ENCODE results near the gene FGF3.
A peak's percentile ranks its signal among the peaks of the same experiment; 100 is the strongest.

Gene FGF3

DNA sequence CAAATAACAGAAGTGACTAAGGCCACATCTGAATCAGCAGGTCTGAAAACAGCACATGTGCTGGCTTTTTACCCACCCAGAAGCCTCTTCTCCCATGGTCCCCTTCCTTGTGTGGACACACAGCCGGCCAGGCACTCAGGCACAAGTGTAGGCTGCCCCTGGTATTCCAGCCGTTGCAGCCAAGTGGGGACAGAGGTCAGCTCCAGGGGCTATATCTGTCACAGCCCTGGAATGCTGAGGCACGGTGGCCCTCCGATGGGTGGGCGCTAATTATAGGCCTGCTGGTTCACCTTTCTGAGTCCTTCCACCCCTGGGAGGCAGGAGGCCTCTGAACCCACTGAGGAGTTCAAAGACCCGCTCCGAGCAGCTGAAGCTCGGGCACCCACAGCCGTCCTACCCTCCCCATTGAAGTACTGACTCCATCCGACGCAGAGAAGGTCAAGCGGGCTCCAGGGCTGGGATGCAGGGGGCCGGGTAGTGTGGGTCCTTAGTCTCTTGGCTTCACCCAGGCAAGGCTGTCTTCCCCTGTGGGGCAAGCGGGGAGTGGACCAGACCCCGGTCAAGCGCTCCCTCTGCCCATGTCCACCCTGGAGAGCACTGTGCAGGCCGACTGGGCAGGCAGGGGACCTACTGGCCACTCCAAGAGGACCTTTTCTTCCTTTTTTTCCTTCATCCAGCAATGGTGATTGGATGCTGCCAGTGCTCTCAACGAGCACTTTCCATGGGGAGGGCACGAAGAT, 14.3 kb downstream of the FGF3 start:
- no peak for DNase-seq (ENCODE audit: low spot score)

DNA sequence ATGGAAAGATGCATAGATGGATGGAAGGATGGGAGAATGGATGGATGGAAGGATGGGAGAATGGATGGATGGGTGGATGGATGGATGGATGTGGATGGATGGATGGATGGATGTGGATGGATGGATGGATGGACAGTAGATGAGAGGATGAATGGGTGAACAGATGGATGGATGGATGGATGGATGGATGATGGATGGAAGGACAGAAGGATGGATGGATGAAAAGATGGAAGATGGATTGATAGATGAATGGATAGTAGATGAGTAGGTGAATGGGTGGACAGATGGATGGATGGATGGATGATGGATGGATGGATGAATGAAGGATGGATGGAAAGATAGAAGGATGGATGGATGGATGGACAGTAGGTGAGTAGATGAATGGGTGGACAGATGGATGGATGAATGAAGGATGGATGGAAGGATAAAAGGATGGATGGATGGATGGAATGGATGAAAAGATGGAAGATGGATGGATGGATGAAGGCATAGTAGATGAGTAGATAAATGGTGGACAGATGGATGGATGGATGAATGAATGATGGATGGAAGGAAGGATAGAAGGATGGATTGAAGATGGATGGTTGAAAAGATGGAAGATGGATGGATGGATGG, 15.5 kb downstream of the FGF3 start:
- no peak for DNase-seq (ENCODE audit: low spot score)

DNA sequence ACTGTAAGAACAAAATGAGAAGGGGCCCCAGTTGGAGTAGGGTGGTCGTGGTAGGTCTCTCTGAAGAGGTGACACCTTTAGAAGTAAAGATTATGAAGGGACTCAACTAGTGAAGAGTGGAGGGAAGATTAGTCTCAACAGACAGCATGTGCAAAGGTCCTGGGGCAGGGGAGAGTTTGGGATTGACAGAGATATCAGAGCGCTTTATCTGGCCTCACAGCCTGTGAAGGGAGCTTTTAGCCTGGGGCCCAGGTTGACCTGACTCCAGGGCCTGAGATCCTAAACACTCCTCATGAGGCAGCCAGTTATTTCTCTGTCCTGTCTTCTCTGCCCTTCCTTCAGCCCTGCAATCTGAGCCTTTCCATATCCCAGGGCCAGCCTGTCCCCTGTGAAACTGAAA, 16.2 kb downstream of the FGF3 start:
- no peak for DNase-seq (ENCODE audit: low spot score)

DNA sequence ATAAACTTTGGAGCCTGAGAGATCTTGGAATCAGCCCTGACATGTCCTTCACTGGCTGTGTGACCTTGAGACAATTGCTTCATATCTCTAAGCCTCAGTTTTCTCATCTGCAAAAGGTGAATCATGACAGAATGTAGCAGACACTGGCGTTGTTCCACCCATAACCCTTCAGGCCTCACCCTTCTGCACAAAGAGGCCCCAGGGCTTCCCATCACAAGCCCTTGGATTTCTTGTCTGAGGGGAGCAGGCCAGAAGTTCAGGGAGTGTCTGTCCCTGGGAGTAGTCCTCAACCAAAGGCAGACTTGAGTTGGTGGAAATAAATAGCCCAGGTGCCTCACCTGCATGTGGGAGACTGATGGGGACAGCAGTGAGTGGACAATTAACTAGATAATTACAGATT, 16.6 kb downstream of the FGF3 start:
- DNase-seq (ENCODE audit: low spot score) = no peak

DNA sequence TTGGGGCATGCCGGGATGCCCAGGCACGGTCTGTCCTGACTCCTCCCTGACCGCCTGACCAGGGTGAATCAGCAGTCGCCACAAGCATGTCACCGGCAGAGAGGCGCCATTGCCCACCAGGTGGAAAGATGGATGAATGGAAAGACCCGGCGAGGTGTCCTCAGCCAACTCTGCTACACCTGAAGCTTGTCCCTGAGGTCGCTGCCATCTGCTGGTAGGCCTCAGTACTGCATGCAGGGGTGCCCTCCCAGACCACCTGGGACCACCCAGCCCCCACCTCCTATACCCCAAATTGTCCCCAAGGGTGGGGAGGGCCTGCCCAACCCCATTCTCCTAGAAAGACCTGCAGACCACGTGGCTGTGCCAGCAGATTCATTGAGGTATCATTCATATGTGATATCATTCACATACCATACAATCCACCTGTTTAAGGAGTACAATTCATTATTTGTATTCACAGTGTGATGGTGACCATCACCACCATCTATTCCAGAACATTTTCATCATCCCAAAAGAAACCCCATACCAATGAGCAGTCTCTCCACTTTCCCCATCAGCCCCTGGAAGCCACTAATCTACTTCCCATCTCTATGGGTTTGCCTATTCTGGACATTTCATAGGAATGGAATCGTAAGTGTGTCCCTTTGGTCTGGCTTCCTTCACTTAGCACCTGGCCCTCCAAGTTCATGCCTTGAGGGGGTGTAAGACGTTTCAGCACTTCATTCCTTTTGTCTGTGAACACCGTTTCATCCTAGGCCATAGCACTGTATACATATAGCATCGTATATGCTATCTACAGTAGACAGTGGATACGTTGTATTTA, 17.5 kb downstream of the FGF3 start:
- peak; percentile 90 for DNase-seq (ENCODE audit: low spot score)

DNA sequence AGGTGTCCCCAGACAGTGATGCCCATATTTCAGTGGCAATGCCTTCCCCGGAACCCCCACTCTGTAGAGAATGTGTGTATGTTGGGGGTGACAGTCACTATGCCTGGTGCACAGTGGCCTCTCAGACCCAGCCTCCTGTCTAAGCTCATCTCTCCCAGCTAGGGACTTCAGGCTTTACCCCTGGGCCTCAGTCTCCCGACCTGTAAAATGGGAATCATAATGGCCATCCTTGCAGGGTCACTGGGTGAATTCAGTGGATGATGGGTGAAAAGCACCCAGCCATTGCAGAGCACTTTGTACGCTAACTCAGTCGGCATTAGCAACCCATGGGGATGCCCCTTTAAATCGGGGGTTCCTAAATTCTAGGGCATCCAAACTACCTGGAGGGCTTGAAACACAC, 18.9 kb downstream of the FGF3 start:
- no peak for DNase-seq (ENCODE audit: low spot score)

DNA sequence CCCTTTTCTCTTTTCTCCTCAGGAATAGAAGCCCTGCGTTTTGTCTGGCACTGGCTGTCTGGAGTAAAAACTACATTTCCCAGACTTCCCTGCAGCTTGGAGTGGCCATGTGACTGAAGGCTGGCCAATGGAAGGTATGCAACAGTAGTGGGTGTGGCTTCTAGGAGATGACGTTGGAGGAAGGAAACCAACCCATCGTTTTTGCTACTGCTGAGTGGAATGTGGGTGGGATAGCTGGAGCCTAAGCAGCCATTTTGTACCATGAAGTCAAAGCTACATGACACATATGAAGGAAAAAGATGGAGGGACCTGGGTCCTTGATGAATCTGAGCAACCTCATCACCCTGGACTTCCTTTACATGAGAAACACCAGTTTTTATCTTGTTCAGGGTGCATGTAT, 19.6 kb downstream of the FGF3 start:
- no peak for DNase-seq (ENCODE audit: low spot score)

DNA sequence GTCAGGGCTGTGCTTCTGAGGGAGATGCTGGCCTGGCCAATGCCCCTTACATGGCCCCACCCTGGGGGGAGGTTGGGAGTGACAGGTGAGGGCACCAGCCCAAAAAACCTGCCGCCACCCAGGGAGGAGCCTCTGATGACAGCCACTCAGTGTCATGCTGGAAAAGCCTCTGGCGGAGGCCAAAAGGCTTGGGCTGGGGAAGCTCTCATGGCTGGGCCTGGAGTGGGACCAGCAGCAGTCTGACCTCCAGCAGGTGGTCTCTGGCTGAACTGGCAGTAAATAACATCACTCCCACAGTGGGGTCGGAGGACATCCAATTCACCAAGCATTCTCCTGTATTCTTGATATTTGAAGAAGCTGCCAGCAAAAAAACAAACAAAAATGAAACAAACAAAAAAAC, 20.1 kb downstream of the FGF3 start:
- DNase-seq (ENCODE audit: low spot score) = no peak

DNA sequence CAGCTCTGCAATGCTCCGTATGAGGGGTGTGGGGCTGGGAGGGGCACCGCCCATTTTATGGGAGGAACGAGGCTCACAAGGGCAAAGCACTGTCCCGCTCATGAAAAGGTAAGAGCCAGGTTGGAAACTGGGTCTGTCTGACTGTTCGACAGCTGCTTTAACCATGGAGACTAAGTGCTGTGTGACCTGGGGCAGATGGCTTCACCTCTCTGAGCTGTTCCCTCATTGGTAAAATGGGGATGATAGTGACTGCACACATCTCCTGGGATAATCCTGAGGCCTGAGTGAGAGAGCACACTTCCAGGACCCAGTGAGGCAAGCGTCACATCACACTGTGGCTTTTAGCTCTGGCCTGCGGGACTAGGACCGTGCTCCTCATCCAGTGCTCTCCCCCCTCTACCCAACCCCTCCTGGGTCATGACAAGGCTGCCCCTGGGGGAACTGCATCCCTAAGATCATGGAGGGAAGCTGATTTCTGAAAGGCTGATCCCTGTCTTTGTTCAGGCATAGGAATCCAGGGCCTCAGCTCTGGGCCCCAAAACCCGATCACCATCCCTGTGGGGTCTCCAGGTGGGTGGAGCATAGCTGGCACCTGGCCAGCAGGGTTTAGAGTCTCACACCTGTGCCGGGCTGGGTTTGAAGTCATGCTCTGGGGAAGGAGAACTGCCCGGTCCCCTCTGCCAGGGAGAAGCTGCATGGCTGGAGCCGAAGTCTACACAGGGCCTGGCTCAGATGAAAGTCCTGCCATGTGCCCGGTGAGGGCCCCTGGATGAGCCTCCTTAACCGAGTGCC, 21.3 kb downstream of the FGF3 start:
- no peak for DNase-seq (ENCODE audit: low spot score)

DNA sequence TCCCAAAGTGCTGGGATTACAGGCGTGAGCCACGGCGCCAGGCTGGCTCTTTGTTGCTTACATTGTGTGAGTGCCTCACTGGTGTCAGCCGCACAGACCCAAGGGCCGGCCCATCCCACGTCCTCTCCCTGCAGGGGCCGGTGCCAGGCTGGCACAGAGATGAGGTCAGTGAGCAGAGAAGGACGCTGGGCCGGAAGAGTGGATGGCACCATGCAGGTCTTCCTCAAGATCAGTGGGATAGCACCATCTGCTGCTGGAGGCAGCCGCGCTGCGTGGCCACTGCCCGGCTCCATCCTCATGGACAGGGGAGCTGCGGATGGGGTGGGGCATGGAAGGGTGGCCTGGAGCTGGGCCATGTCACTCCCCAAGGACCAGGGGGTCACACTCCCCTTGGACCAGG, 22.1 kb downstream of the FGF3 start:
- DNase-seq (ENCODE audit: low spot score) = no peak

DNA sequence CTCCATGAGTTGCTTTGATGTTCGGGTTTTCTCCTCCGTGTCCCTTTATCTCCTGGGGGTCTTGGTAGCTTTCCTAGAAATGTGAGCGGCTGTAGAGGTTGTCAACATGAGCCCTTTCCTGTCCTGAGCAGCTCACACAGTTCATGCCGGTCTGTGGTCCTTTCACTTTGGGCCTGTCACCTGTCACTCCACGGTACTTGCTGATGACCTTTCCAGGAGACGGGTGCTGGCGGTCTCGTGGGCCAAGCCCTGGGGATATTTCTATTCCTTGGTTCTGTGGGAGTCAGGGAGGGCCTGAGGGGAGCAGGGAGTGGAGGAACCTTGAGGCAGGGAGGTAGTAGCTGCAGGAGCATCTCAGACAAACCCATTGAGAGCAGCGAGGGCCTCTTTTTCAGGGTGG, 23.2 kb downstream of the FGF3 start:
- no peak for DNase-seq (ENCODE audit: low spot score)

DNA sequence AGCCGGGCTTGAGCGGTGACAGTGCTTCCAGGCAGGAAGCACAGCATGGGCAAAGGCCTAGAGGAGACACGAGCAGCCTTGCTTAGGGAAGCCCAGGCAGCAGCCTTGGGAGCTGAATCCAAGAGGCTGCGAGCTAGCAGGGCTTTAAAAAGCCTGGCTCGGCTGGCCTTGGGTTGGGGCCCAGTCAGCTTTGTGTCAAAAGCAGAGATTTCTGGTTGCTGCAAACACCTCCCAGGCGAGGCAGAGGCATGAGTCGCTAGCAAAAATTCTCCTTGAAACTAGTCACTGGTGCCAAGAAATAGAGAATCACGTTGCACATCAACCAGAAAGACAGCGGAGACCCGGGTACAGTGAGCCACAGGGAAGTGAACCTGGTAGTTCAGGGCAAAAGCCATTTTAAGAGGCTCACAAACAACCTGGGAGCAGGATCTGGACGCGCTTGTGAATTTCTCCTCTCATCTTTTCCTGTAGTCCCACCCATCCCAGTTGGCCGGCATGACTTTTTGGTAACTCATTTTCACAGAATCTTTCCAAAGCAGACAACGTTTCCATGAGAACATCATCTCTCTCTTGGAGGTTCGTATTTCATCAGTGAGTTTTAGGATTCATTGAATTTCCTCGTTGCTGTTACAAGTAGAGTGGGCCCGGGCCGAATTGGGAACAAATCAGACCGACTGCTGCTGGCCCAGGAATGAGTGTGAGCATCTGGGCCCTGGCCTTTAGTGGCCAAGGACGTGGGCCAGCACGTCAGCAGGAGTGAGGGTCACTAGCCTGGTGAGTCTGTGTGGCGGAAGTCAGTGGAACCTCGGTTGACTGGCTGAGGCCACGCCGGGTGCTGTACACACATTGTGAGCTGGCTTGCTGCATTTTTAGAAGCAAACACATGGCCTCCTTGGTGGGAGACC, 27.7 kb downstream of the FGF3 start:
- no peak for DNase-seq (ENCODE audit: low spot score)

DNA sequence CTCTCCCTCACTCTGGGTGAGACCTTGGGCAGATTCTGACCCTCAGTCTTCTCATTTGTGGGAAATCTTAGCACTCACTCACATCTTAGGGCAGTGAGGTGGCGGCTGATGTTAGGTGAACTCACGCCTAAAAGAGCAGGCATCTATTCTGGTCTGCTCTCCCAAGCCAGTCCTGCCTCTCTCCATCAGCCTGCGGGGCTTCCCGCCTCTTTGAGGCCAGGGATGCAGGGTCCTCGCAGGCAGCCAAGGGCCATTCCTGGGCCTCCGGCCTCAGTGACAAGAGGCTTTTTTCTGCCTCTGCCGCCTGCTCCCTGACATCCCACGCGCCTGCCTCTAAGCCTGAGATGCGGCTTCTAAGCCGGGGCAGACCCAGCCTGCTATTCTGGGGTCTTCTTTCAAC, 30.3 kb downstream of the FGF3 start:
- no peak for DNase-seq (ENCODE audit: low spot score)

DNA sequence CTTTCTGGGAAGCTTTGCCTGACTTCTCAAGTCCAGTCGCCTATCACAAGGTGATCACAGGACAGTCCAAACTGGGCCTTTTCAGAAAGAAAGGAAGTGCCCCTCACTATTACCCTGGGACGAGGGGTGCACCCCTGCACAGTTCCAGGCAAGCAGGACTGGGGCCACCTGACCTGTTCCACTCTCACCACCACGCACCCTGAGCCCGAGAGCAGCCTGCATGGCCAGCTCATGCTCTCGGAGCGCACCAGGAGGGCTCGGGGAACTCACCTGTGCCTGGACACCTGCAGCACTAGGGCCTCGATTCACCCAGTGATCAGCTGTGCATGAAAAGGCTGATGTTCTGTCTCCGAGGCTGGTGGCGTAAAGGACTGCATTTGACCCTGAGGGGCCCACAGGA, 31.3 kb downstream of the FGF3 start:
- no peak for DNase-seq (ENCODE audit: low spot score)

DNA sequence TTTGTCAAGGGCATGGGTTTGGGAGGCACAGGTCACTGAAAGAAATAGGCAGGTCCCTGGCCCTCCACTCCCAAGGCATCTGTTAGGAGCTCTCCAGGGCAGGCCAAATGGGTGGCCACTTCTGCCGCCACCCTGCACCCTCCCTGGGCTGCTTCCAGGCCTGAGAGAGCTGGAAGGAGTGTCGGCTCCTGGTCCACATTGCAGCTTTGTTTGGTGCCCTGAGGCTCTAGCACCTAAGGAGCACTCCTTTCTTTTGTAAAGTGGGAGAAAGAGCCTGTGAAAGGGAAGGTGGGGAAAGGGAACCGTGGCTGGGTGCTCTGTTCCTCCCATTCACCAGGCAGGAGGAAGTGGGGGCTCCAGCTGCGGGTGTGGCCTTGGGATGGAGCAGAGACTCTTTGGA, 31.8 kb downstream of the FGF3 start:
- no peak for DNase-seq (ENCODE audit: low spot score)

DNA sequence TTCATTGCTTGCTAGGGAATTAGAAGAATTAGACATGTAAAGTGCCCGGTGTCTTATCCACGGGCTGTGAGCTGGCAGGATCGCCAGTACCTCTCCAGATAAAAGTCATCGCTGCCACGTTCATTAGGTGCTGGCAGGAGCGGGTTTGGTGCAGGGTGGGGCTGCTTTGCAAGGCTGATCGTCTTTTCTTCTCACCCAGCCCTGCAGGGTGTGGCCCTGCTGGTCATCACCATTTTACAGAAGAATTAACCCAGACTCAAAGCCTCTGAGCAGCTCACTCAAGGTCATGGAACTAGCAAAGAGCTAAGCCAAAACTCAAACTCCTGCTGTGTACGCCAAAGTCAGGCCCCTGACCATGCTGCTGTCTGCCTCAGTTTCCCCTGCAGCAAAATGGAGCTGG, 38.0 kb downstream of the FGF3 start:
- DNase-seq (ENCODE audit: low spot score) = no peak

DNA sequence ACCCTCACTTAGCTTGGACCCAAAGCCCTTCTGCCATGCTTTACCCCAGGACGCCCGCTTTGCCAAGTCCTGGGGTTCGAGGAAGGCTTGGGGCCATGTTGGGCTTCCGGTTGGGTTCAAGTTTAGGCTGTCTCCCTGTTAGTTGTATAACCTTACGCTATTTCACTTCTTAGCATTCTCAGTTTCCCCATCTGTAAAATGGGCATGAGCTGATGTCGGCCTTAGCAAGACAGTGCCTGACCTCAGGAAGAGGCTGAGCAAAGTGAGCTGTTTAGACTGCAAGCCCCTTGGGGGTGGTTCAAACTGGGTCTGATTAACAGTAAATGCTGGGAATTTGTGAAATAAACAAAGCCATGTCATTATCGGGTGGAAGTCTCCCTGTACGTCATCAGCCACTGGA, 40.8 kb downstream of the FGF3 start:
- DNase-seq (ENCODE audit: low spot score) = no peak

DNA sequence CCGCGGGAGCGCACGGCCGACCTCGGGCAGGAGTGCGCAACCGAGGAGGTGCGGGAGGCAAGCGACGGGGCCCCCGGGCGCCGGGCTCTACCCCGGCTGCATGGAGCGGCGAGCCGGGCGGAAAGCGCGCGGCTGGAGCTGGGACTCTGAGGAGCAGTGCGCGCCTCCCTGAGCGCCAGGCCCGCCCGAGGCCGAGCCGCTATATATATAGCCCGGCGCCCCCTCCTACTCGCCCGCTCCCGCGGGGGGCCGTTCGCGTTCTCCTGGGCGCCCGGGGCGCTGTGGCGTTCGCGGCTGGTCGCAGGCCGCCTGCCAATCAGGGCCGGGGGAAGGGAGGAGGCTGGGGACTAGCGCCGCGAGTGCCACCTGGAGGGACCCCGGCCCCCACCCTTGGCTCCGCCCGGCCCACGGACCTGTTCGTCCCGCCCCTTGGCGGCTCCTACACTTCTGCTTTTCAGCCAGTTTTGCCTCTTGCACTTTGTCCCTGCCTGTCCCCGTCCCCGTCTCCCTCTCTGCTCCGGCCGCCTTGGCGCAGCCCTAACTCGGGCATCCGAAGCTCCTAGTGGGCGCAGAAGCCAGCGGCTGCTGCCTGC, 44.0 kb downstream of the FGF3 start, which contains the start of gene FGF4:
Gene FGF4, minus strand, starts transcription at position 179 of the 593 bp plus-strand sequence. CDS start 257 bp downstream, outside the sequence.
- DNase-seq (ENCODE audit: low spot score) = no peak

DNA sequence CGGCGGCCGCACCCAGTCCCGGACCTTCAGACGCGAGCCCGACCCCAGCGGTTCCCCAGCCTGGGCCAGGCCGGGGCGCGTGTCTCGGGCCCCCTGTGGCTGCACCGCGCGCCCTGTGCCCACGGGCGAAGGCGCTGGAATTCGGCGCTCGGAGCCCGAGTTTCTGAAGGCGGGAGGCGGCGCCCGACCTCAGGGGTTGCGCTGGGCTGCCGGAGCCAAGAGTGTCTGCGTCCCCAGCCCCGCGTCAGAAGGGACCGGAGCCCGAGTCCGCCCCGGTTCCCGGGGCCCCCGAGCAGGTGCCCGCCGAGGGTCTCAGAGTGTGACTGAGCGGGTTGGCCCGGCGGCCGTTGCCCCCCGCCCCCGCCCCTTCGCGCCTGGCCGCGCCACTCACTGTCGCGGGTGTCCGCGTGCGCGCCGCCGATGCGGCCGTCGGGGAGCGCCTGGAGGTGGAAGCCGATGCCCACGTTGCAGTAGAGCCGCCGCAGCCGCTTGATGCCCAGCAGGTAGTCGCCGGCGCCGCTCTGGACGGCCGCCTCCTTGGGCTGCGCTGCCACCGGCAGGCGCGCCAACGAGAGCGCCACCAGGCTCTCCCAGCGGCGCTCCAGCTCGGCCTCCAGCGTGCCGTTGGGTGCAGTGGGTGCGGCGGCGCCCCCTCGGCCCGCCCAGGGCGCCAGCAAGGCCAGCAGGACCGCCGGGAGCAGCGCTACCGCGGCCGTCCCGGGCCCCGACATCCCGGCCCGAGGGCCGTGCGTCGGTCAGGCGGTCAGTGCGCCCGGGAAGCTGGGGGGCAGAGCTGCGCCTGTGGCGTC, 44.7 kb downstream of the FGF3 start:
- DNase-seq (ENCODE audit: low spot score) = no peak
